ENCODE measurements around the gene DNAH14. TPM values are rescaled to one million over a fixed set of nuclear protein-coding genes. Genes with fewer than 3 reads are reported as not detected.

DNAH14 gene
- total RNA-seq, 1 experiment from 2014 or later, result 57.3 TPM

DNA sequence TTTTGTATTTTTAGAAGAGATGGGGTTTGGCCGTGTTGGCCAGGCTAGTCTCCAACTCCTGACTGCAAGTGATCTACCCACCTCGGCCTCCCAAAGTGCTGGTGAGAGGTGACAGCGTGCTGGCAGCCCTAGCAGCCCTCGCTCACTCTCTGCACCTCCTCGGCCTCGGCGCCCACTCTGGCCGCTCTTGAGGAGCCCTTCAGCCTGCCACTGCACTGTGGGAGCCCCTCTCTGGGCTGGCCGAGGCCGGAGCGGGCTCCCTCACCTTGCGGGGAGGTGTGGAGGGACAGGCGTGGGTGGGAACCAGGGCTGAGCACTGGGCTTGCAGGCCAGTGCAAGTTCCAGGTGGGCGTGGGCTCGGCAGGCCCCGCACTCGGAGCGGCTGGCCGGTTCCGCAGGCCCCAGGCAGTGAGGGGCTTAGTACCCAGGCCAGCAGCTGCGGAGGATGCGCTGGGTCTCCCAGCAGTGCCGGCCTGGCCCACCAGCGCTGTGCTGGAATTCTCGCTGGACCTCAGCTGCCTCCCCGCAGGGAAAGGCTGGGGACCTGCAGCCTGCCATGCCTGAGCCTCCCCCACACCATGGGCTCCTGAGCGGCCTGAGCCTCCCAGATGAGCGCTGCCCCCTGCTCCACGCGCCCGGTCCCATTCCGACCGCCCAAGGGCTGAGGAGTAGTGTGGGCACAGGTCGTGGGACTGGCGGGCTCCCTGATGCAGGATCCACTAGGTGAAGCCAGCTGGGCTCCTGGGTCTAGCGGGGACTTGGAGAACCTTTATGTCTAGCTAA lies 501.8 kb downstream of the DNAH14 start:
- ChIA-PET POLR2A (no interaction called here), CTCF (no interaction called here)
- H3K4me3 ChIP-seq (ENCODE audit: low read depth, low read length), result no peak overlapping the region
- intact Hi-C loops (cut with micrococcal nuclease; ENCODE audit: unreplicated experiment), result no loop called here
- no peaks in the 10 kb centered on the region for H3K36me3 ChIP-seq (ENCODE audit: control insufficient read depth, insufficient read depth, low read length)
- no TSS peak for BruUV-seq (replicated peaks)
- Mint-ChIP-seq H3K27ac (ENCODE audit: unreplicated experiment) (no peak overlapping the region), H3K4me3 (ENCODE audit: unreplicated experiment) (no peak overlapping the region), H3K27me3 (ENCODE audit: insufficient read depth, unreplicated experiment) (no peaks in the 10 kb centered on the region), H3K9me3 (ENCODE audit: unreplicated experiment) (no peaks in the 10 kb centered on the region), H3K36me3 (ENCODE audit: insufficient read depth, unreplicated experiment) (no peaks in the 10 kb centered on the region), H3K4me1 (ENCODE audit: low read depth, unreplicated experiment) (no peaks in the 10 kb centered on the region)
- H3K4me1 ChIP-seq, result peaks cover under 1% of the 10 kb centered on the region; the same call in 1 of the 2 replicates
- no peak for DNase-seq
- TF ChIP-seq, protein P1, sequence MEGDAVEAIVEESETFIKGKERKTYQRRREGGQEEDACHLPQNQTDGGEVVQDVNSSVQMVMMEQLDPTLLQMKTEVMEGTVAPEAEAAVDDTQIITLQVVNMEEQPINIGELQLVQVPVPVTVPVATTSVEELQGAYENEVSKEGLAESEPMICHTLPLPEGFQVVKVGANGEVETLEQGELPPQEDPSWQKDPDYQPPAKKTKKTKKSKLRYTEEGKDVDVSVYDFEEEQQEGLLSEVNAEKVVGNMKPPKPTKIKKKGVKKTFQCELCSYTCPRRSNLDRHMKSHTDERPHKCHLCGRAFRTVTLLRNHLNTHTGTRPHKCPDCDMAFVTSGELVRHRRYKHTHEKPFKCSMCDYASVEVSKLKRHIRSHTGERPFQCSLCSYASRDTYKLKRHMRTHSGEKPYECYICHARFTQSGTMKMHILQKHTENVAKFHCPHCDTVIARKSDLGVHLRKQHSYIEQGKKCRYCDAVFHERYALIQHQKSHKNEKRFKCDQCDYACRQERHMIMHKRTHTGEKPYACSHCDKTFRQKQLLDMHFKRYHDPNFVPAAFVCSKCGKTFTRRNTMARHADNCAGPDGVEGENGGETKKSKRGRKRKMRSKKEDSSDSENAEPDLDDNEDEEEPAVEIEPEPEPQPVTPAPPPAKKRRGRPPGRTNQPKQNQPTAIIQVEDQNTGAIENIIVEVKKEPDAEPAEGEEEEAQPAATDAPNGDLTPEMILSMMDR (IDR thresholded peaks at IDR 0.05; ENCODE audit: insufficient read depth in 1 of 2, low read depth in 1 of 2, low read length in 1 of 2, severe bottlenecking in 1 of 2, unreplicated experiment in 1 of 2), result no peak
- H3K9me3 ChIP-seq, result no peaks in the 10 kb centered on the region
- H3K27me3 ChIP-seq (replicated peaks; ENCODE audit: control insufficient read depth, insufficient read depth, low read length), result no peaks in the 10 kb centered on the region; the same call in 1 of the 2 replicates

DNA sequence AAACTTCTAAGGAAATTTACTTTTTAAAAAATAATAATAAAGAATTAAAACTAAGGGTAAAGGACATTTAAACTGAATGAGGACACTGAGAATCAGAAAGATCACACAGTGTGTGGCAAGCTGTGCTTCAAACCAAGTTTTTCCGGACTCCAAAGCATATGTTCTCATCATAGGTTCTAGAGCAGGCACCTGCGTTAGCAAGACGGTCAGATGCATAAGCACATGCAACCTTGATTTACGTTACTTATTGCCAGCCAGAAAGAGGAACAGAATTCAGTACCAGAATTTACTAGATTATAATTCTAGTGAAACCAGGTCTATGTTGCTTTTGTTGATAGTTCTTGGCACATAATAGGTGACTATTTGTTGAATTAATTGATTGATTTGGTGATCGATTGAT lies 504.6 kb downstream of the DNAH14 start:
- Mint-ChIP-seq H3K9me3 (ENCODE audit: unreplicated experiment) (no peaks in the 10 kb centered on the region), H3K27ac (ENCODE audit: unreplicated experiment) (no peak overlapping the region), H3K4me1 (ENCODE audit: low read depth, unreplicated experiment) (peaks cover 4% of the 10 kb centered on the region), H3K4me3 (ENCODE audit: unreplicated experiment) (no peak overlapping the region), H3K36me3 (ENCODE audit: insufficient read depth, unreplicated experiment) (no peaks in the 10 kb centered on the region), H3K27me3 (ENCODE audit: insufficient read depth, unreplicated experiment) (no peaks in the 10 kb centered on the region)
- Histone ChIP-seq H3K9me3 (no peaks in the 10 kb centered on the region), H3K36me3 (ENCODE audit: control insufficient read depth, insufficient read depth, low read length) (no peaks in the 10 kb centered on the region), H3K4me3 (ENCODE audit: low read depth, low read length) (no peak overlapping the region), H3K4me1 (no peaks in the 10 kb centered on the region), H3K27me3 (replicated peaks; ENCODE audit: control insufficient read depth, insufficient read depth, low read length) (no peaks in the 10 kb centered on the region; the same call in 1 of the 2 replicates)
- POLR2A ChIA-PET, result no interaction called here
- TF ChIP-seq, protein P1 (IDR thresholded peaks at IDR 0.05; ENCODE audit: insufficient read depth in 1 of 2, low read depth in 1 of 2, low read length in 1 of 2, severe bottlenecking in 1 of 2, unreplicated experiment in 1 of 2), result no peak
- DNase-seq, result no peak
- no TSS peak for BruUV-seq (replicated peaks)
- intact Hi-C loops (cut with micrococcal nuclease; ENCODE audit: unreplicated experiment), result no loop called here
- CTCF ChIA-PET, result no interaction called here

DNA sequence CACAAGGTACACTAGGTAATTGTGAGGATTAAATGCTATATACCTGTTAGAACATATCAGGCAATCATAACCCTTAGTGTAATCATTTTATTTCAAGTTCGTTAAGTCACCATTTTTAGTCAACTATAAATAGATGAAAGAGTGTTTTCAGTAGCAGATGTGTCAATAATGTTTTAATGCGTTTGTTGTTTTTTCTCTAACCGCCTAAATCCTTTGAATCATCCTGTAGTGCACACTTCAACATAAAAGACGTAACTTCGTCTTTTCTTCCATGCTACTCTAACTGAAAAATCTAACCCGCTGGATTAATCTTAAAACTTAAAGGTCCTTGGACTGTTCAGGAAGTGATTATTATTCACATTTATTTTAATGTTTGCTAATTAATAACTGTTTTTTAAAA lies 505.6 kb downstream of the DNAH14 start:
- TF ChIP-seq, protein P1 (IDR thresholded peaks at IDR 0.05; ENCODE audit: insufficient read depth in 1 of 2, low read depth in 1 of 2, low read length in 1 of 2, severe bottlenecking in 1 of 2, unreplicated experiment in 1 of 2), result no peak
- H3K4me1 Mint-ChIP-seq (ENCODE audit: low read depth, unreplicated experiment), result peaks cover 4% of the 10 kb centered on the region
- DNase-seq, result no peak
- no peak overlapping the region for H3K4me3 Mint-ChIP-seq (ENCODE audit: unreplicated experiment)
- no peaks in the 10 kb centered on the region for H3K27me3 Mint-ChIP-seq (ENCODE audit: insufficient read depth, unreplicated experiment)
- intact Hi-C loops (cut with micrococcal nuclease; ENCODE audit: unreplicated experiment), result no loop called here
- H3K4me3 ChIP-seq (ENCODE audit: low read depth, low read length), result no peak overlapping the region
- no TSS peak for BruUV-seq (replicated peaks)
- ChIA-PET CTCF (no interaction called here), POLR2A (no interaction called here)
- H3K27me3 ChIP-seq (replicated peaks; ENCODE audit: control insufficient read depth, insufficient read depth, low read length), result no peaks in the 10 kb centered on the region; the same call in 1 of the 2 replicates
- H3K9me3 ChIP-seq, result no peaks in the 10 kb centered on the region
- H3K9me3 Mint-ChIP-seq (ENCODE audit: unreplicated experiment), result no peaks in the 10 kb centered on the region
- H3K4me1 ChIP-seq, result peaks cover 8% of the 10 kb centered on the region
- H3K27ac Mint-ChIP-seq (ENCODE audit: unreplicated experiment), result no peak overlapping the region
- no peaks in the 10 kb centered on the region for H3K36me3 ChIP-seq (ENCODE audit: control insufficient read depth, insufficient read depth, low read length)
- H3K36me3 Mint-ChIP-seq (ENCODE audit: insufficient read depth, unreplicated experiment), result no peaks in the 10 kb centered on the region

Measured in Caco-2 (cell line).